ENCODE measurements around the gene AK5. TPM values are rescaled to one million over a fixed set of nuclear protein-coding genes. Genes with fewer than 3 reads are reported as not detected.

AK5 gene
- total and polyA plus RNA-seq, 2 donors (not counting 1 experiment from before 2014, with no cell fraction given): 0.18 TPM; not detected in 1

DNA sequence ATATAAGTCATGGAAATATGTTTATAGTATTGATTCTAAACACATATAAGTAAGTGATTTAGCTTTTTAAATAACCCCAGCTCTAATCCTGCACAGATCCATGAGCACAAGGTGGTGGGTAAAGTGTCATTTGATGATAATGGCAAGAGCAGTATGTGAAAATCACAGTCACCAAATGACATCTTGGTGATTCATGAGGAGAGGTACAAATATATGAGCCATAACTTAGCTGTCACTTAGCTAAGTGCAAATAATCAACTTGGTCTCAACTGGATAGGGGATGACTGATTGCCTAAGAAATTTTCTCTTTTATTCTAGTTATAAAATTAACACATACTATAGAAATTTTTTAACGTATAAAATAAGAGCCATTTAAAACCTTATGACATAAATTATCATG is 202.5 kb downstream of the AK5 start:
- no peaks in the 10 kb centered on the region for H4K20me1 ChIP-seq (ENCODE audit: control insufficient read depth, insufficient read depth, low read length, poor library complexity, severe bottlenecking)
- Mint-ChIP-seq H3K9me3 (ENCODE audit: insufficient read depth) (no peaks in the 10 kb centered on the region), H3K4me3 (no peak overlapping the region), H3K4me1 (no peaks in the 10 kb centered on the region), H3K27ac (no peak overlapping the region), H3K27me3 (peaks cover 3% of the 10 kb centered on the region)
- no peak overlapping the region for H3K9ac ChIP-seq (ENCODE audit: low read length)
- H2AFZ ChIP-seq (ENCODE audit: insufficient read depth, low read depth, low read length, poor library complexity, severe bottlenecking): no peak overlapping the region
- ATAC-seq (ENCODE audit: low read depth): no peak
- no peaks in the 10 kb centered on the region for H3K9me3 ChIP-seq (ENCODE audit: control extremely low read depth in 1 of 3, control insufficient read depth in 2 of 3, insufficient read depth in 1 of 3, low read length in 2 of 3)
- no peaks in the 10 kb centered on the region for H3K79me2 ChIP-seq (ENCODE audit: control insufficient read depth, insufficient read depth, low read length)
- no peak for DNase-seq
- POLR2A ChIA-PET: no interaction called here
- no peaks in the 10 kb centered on the region for H3K27me3 ChIP-seq (replicated peaks in 1 of 4; ENCODE audit: control extremely low read depth in 1 of 4, control insufficient read depth in 3 of 4, insufficient read depth in 4 of 4, low read length in 3 of 4)
- intact Hi-C loops (cut with micrococcal nuclease): no loop called here
- TF ChIP-seq EZH2 (IDR thresholded peaks at IDR 0.05; ENCODE audit: borderline replicate concordance, insufficient read depth, low read depth, low read length, poor library complexity, severe bottlenecking): no peak
- TF ChIP-seq CTCF (IDR thresholded peaks at IDR 0.05): no peak
- no peaks in the 10 kb centered on the region for H3K4me1 ChIP-seq (ENCODE audit: control insufficient read depth in 2 of 2, insufficient read depth in 2 of 2, low read length in 2 of 2)
- CTCF ChIA-PET: no interaction called here
- H3K27ac ChIP-seq (ENCODE audit: low read length in 2 of 2): no peak overlapping the region
- H3K4me3 ChIP-seq (ENCODE audit: control extremely low read depth in 1 of 5, extremely low read depth in 1 of 5, insufficient read depth in 1 of 5, low read depth in 2 of 5, low read length in 4 of 5): no peak overlapping the region
- H3K4me2 ChIP-seq (replicated peaks; ENCODE audit: low read depth, low read length, poor library complexity, severe bottlenecking): no peak overlapping the region
- H3K36me3 ChIP-seq (replicated peaks in 1 of 2; ENCODE audit: control extremely low read depth in 1 of 2, control insufficient read depth in 1 of 2, extremely low read depth in 1 of 2, insufficient read depth in 2 of 2, low read length in 1 of 2): no peaks in the 10 kb centered on the region
- no CpG with 5 or more reads among the region's 1 CpG for WGBS (ENCODE audit: insufficient coverage)

- Histone ChIP-seq H3K4me1 (ENCODE audit: control insufficient read depth in 2 of 2, insufficient read depth in 2 of 2, low read length in 2 of 2) (no peaks in the 10 kb centered on the region), H3K4me2 (replicated peaks; ENCODE audit: low read depth, low read length, poor library complexity, severe bottlenecking) (no peak overlapping the region), H3K9ac (ENCODE audit: low read length) (no peak overlapping the region), H3K27me3 (replicated peaks in 1 of 4; ENCODE audit: control extremely low read depth in 1 of 4, control insufficient read depth in 3 of 4, insufficient read depth in 4 of 4, low read length in 3 of 4) (no peaks in the 10 kb centered on the region), H4K20me1 (ENCODE audit: control insufficient read depth, insufficient read depth, low read length, poor library complexity, severe bottlenecking) (no peaks in the 10 kb centered on the region), H3K79me2 (ENCODE audit: control insufficient read depth, insufficient read depth, low read length) (no peaks in the 10 kb centered on the region), H3K27ac (ENCODE audit: low read length in 2 of 2) (no peak overlapping the region), H3K4me3 (ENCODE audit: control extremely low read depth in 1 of 5, extremely low read depth in 1 of 5, insufficient read depth in 1 of 5, low read depth in 2 of 5, low read length in 4 of 5) (no peak overlapping the region), H3K9me3 (ENCODE audit: control extremely low read depth in 1 of 3, control insufficient read depth in 2 of 3, insufficient read depth in 1 of 3, low read length in 2 of 3) (no peaks in the 10 kb centered on the region), H3K36me3 (replicated peaks in 1 of 2; ENCODE audit: control extremely low read depth in 1 of 2, control insufficient read depth in 1 of 2, extremely low read depth in 1 of 2, insufficient read depth in 2 of 2, low read length in 1 of 2) (no peaks in the 10 kb centered on the region), H2AFZ (ENCODE audit: insufficient read depth, low read depth, low read length, poor library complexity, severe bottlenecking) (no peak overlapping the region)
- CTCF ChIA-PET: no interaction called here
- POLR2A ChIA-PET: no interaction called here
- Mint-ChIP-seq H3K4me1 (no peaks in the 10 kb centered on the region), H3K9me3 (ENCODE audit: insufficient read depth) (no peaks in the 10 kb centered on the region), H3K4me3 (no peak overlapping the region), H3K27me3 (no peaks in the 10 kb centered on the region), H3K27ac (no peak overlapping the region)
- intact Hi-C loops (cut with micrococcal nuclease): no loop called here
- ATAC-seq (ENCODE audit: low read depth) (no peak), DNase-seq (no peak)
- TF ChIP-seq EZH2 (IDR thresholded peaks at IDR 0.05; ENCODE audit: borderline replicate concordance, insufficient read depth, low read depth, low read length, poor library complexity, severe bottlenecking) (no peak), CTCF (IDR thresholded peaks at IDR 0.05) (no peak)
- 86% methylated on average over 1 of the region's 2 CpGs for WGBS (ENCODE audit: insufficient coverage)
Measured at GRCh38 chr1:77484926-77485325, 203.1 kb downstream of the AK5 start.

Measured in B cell (primary cell).